GM13976 (cell line): ENCODE data around the gene TIAM1.

ENCODE experiments used
- DNase-seq: peaks from one replicate; pipeline ENCODE4 v3.0.0; 2012; ENCODE audit warnings: low spot score
- CTCF ChIP-seq: IDR thresholded peaks from 2 replicates; pipeline ENCODE4 v1.5.1; 2012; ENCODE audit warnings: borderline replicate concordance, mild to moderate bottlenecking; ENCODE audit not compliant: insufficient read depth; ENCODE audit errors: extremely low read depth, missing control alignments, control extremely low read depth
- in situ Hi-C: fragments of 300-500 bp; cut with MboI; formaldehyde crosslinking; loops from one replicate; pipeline ENCODE4 v1.12.0; 2022; ENCODE audit warnings: low sequenced_read_pairs, mixed read lengths, inconsistent platforms; ENCODE audit not compliant: unreplicated experiment

Gene TIAM1

GRCh38 chr21:31348188-31348587, 4.1 kb upstream of the TIAM1 start:
- in situ Hi-C loops = no loop called here
- no peak for DNase-seq
- no peak for TF ChIP-seq CTCF

- DNase-seq = no peak
- TF ChIP-seq CTCF = no peak
- in situ Hi-C loops = no loop called here
These were observed 3.5 kb upstream of the TIAM1 start for GRCh38 chr21:31347435-31348032.

GRCh38 chr21:31346256-31346821, 2.3 kb upstream of the TIAM1 start:
- no peak for DNase-seq
- in situ Hi-C loops = no loop called here
- no peak for TF ChIP-seq CTCF

- no peak for DNase-seq
- in situ Hi-C loops = no loop called here
- no peak for TF ChIP-seq CTCF
These were observed 1.1 kb upstream of the TIAM1 start for GRCh38 chr21:31345136-31345535.

GRCh38 chr21:31343030-31343510, 991 bp downstream of the TIAM1 start:
- no peak for TF ChIP-seq CTCF
- in situ Hi-C loops = no loop called here
- no peak for DNase-seq

GRCh38 chr21:31342348-31342747, 1.7 kb downstream of the TIAM1 start:
- no peak for TF ChIP-seq CTCF
- DNase-seq = no peak
- in situ Hi-C loops = no loop called here
